GM19438 (cell line): ENCODE data around the gene CIBAR2.
"Not testable (repeated sequence)": the region's sequence is repeated elsewhere in the genome, so short reads cannot be mapped to it uniquely, and the experiment has no call there.

Source experiments
- ATAC-seq: cut with Tn5 transposase; IDR thresholded peaks from one replicate; pipeline ENCODE4 v1.9.1; 2021; ENCODE audit warnings: low read depth; ENCODE audit not compliant: unreplicated experiment

The CIBAR2 gene

GRCh38 chr16:85068746-85069145 is 43.5 kb downstream of the CIBAR2 start:
- no peak for ATAC-seq

- ATAC-seq, result no peak
These were observed 44.8 kb downstream of the CIBAR2 start for GRCh38 chr16:85067426-85067825.

- ATAC-seq, result no peak
These were observed 45.2 kb downstream of the CIBAR2 start for GRCh38 chr16:85067024-85067423.

DNA sequence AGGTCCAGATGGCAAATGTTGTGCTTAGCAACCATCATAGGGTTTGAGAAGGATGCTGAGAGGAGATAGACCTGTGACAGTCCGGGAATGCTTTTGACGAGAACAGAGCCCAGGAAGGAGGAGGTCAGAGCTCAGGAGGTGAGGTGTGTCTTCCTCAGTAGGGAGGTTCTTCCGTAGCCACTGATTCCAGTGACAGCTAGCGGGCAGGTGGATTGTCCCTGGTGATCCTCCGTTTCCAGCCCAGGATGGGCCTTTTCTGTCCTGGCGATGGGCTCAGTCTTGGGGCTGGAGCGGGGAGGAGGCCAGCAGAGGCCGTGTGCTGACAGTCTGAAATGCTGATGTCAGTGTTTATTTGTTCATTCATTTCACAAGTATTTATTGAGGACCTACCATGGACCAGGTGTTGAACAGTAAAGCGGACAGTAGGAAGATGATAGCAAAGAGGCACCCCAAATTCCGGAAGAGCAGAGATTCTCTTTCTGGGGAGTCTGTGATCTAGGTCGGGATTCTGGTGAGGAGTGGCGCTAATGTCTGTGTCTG is 45.9 kb downstream of the CIBAR2 start:
- no peak for ATAC-seq

DNA sequence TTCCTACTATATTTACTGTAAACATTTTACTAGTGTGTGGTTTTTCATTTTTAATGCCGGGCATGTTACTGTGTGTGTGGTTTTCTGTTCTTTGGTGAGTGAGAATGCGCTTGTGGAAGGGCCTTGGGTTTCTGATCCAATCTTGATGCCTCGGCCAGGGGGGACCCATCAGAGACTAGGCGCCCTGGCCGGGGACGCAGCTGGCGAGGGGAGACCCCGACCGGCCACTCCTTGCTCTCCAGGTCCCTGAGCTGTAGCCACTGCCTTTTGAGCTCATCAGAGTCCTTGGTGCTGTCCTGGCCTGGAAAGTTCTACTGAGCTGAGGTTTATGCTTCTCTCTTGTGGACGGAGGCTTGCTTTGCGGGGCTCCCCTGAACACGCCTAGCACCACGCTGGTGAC is 47.2 kb downstream of the CIBAR2 start:
- no peak for ATAC-seq

DNA sequence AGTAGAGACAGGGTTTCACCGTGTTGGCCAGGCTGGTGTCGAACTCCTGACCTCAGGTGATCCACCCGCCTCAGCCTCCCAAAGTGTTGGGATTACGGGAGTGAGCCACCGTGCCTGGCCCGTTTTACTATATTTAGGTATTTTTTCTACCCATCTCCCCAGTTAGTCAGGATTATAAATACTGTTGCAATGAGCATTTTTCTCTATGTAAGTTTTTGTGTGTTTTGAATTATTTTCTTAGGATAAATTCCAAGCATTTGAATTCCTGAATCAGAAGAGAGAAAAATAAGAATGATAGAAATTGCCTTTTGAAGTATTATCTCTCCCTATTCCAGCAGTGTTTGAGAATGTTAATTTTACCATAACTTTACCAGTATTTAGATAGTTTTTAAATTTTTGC is 48.1 kb downstream of the CIBAR2 start:
- no peak for ATAC-seq

DNA sequence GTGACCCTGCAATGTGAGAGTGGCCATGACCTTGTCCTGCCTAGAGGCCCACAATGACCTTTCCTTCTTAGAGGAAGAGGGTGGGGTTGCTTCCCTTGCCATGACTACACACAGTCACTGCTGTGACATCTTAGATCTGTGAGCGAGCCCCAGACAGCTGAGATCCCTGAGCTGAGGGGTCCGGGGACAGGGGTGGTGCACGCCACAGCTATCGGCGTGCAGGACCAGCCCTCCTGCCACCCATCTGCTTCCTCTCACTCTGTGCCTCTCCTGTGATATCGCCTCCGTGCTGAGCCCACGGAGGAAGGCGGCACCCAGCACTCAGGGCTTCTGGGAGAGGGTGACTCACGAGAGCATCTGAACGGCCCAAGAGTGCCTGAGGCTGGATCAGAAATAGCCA is 49.4 kb downstream of the CIBAR2 start:
- no peak for ATAC-seq

DNA sequence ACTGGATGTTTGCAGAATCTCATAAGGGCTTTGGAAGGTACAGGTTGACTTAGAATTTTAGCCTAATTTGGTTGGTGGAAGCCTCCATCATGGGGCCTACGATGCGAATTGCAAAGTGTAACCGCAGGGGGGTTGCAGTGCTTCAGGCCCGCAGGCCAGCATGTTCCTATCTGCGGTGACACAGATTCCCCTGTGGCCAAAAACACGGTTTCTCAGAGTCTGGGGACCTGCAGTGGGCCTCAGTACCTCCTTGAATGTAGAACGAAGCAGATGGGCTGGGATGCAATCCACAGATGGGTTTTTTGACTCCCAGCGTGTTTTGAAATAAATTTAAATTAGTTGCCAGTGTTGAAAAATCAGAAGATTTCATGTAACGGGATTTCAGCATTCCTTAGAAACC is 49.9 kb downstream of the CIBAR2 start:
- no peak for ATAC-seq

DNA sequence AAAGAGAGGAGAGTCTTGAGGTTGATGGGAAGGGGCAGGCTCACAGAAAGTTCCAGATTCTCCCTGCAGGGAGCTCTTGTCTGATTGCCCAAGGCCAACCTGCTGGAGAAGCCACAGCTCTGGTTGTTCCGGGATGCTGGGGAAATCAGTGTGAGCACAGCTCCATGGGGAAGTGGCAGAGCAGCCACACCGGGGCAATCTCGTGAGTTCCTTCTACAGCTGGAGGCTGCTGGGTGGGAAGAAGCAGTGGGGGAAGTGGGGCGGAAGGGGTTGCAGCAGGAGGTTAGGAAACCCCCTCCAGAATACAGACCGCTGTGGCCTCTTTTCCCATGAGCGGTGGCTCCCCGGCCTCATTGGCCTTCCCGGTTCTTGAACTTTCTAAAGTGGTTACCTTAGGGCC is 50.7 kb downstream of the CIBAR2 start:
- no peak for ATAC-seq

- ATAC-seq, result no peak
These were observed 53.4 kb downstream of the CIBAR2 start for GRCh38 chr16:85058909-85059308.

- ATAC-seq, result no peak
These were observed 54.3 kb downstream of the CIBAR2 start for GRCh38 chr16:85057948-85058347.

GRCh38 chr16:85057212-85057889 is 54.9 kb downstream of the CIBAR2 start:
- no peak for ATAC-seq

DNA sequence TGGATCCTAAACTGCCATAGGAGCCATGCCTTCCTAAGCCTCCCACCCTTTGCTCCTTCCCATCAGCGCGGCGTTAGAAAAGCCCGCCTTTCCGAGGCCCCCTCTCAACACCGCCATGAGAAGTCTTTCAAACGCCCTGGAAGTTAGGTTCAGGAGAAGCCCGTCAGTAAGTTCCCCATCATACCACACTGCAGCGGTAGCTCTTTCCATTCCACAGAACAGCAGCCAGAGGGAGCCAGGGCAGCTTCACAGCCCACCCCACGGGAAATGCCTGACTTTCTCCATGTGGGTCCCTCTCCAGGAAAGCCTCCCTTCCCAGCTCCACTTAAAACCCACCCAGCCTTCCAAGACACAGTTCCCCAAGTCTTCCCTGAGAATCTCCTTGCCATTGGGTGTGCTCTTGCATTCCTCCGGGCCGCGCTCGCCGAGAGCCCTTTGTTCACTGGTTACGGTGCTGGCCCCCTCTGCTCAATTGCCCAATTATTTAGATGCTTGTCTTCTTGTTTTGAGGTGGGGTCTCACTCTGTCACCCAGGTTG is 56.0 kb downstream of the CIBAR2 start:
- no peak for ATAC-seq

DNA sequence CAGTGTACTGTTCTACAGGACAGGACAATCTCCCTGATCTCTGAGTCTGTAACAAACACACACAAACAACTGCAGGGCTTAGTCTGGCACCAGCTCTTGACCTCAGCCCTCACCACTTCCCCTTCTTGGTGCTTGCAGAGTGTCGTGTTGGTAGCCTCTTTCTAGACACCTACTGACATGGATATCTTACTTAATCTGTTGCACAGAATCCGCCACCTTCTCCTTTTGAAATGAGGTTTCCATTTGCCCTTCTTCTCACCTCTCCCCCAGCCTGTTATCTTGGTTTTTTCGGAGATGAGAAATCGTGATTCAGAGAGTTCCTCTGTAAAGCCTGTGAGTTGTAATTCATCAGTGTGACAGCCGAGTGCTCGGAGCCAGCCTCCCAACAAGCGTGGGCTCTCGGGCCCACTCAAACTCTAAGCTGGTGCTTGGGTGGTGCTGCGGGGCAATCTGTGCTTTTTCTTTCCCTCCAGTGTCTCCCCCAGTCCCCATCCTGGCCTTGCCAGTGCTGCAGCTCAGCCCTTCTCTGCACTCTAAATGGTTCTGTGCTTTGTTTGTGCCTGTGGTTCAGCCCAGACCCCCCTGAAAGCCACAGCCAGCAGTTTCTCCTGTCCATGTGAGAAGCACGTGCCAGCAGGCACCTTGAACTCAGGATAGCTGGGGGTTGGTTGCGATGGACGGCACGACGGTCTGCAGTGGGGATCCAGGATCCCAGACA is 56.6 kb downstream of the CIBAR2 start:
- peak; percentile 80 for ATAC-seq

- ATAC-seq, result no peak
These were observed 57.3 kb downstream of the CIBAR2 start for GRCh38 chr16:85054948-85055492.

- ATAC-seq, result not testable (repeated sequence)
These were observed 58.0 kb downstream of the CIBAR2 start for GRCh38 chr16:85054321-85054720.

DNA sequence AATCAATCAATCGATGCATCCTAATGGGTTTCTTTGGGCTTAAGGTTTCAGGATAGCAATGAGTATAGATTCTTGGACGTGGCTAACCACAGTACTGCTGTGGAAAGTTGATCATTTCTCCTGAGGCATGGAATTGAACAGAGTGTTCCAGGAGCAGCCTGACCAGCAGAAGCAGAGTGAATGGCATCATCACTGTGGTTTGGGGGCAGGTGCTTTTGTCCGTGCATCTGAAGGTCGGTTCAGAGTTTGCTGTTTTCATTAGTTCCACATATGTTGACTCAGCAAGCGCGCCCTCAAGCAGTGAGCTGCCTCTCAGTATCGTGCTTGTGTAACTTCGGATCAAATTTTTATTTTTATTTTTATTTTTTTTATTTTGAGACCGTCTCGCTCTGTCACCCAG is 59.7 kb downstream of the CIBAR2 start:
- no peak for ATAC-seq

GRCh38 chr16:85051683-85052082 is 60.6 kb downstream of the CIBAR2 start:
- ATAC-seq, result no peak

DNA sequence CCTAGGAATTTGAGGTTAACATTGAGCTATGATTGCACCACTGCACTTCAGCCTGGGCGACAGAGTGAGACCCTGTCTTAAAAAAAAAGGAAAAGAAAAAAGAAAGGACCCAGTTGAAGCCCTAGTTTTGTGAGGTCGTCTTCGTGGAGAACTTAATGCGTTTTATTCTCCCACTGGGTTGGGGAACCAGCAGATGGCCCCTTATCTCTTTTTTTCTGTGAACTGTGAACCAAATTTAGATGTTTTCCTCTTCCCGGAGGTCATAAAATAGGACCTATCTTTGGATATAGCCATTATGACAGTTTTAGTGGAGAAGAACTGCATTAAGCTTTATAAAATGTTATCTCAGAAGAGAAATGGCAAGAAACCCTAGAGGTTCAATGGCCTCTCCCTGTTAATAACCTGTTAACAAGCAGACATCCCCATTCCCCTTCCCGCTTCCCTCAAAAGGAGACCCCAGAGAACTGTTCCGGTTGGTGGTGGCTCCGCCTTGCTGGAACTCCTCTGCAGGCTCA is 61.1 kb downstream of the CIBAR2 start:
- no peak for ATAC-seq

DNA sequence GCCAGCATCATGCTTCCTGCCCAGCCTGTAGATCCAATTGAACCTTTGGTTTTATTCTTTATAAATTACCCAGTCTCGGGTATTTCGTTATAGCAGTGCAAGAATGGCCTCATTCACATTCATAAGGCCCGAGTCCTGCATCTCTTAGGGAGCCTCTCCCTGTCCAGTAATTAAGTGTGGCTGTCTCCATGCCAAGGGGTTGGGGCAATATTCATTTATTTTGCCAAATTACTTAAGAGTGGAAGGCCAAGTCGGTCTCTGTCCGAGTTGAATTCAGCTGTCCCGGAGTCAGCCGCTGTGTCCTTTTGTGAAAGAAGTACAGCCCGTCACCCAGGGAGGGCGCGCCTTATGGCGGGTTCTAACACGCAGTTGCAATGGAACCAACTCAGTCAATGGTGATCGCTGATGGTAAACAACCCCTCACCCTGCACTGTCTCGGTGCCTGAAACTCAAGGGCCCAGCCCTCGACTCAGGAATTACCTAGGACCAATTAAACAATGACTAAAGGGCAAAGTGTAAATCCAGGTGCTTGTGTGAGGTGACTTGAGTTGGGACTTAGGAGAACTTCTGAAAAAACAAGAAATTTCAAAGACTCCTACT is 62.5 kb downstream of the CIBAR2 start:
- ATAC-seq, result no peak
